Transverse colon (tissue), 4 donors: Measurements from ENCODE around the gene UBAP2. TPM values are rescaled to one million over a fixed set of nuclear protein-coding genes. Genes with fewer than 3 reads are reported as not detected.

Experiments
- DNase-seq: peaks from one replicate; pipeline ENCODE4 v3.0.0-alpha.2; 2019
- H3K27ac ChIP-seq, 4 donors: fragments of 200-600 bp; sonication (generic); 2 replicates each; pipeline ENCODE4 v1.5.1; 2016 to 2018; ENCODE audit warnings: inconsistent platforms in 4 of 4
- H3K27me3 ChIP-seq: fragments of 200-600 bp; sonication (generic); 2 replicates; pipeline ENCODE4 v1.5.1; 2017; ENCODE audit warnings: inconsistent platforms
- H3K36me3 ChIP-seq, 4 donors: fragments of 200-600 bp; sonication (generic); 2 replicates each; pipeline ENCODE4 v1.5.1; 2017 to 2019; ENCODE audit warnings: inconsistent platforms in 4 of 4
- H3K4me1 ChIP-seq, 4 donors: fragments of 200-600 bp; sonication (generic); 2 replicates each; pipeline ENCODE4 v1.5.1; 2017 to 2020; ENCODE audit warnings: inconsistent platforms in 4 of 4
- H3K4me3 ChIP-seq, 4 donors: fragments of 200-600 bp; sonication (generic); 1 replicate in 1 of 4; 2 replicates in 3 of 4; pipeline versions ENCODE4 v1.5.1 to v1.6.1; 2017 to 2019; ENCODE audit warnings: inconsistent platforms in 4 of 4
- H3K9me3 ChIP-seq, 2 donors: fragments of 200-600 bp; sonication (generic); 2 replicates each; pipeline ENCODE4 v1.5.1; 2017 to 2019; ENCODE audit warnings: inconsistent platforms in 2 of 2
- EP300 ChIP-seq: sonication (generic); formaldehyde crosslinking; IDR thresholded peaks from one replicate; pipeline ENCODE4 v1.6.1; 2017; ENCODE audit warnings: antibody characterized with exemption, low read depth
- POLR2A ChIP-seq: fragments of 450-650 bp; IDR thresholded peaks from one replicate; pipeline ENCODE4 v1.6.1; 2016; ENCODE audit warnings: antibody characterized with exemption, mild to moderate bottlenecking, moderate library complexity
- POLR2AphosphoS5 ChIP-seq, 3 donors: sonication (generic); formaldehyde crosslinking; IDR thresholded peaks; one replicate each; pipeline ENCODE4 v1.6.1; 2016; ENCODE audit warnings: antibody characterized with exemption in 3 of 3
- WGBS, 2 donors: methylation state at CpG; one replicate each; pipeline ENCODE4 v1.1.5; 2018; ENCODE audit warnings: low coverage in 1 of 2; 5-methylcytosine and 5-hydroxymethylcytosine counted together
- in situ Hi-C, 4 donors: fragments of 200-750 bp; cut with MboI; loops; one replicate each; pipeline versions ENCODE4 v1.15.0 to v1.15.1; 2017; ENCODE audit warnings: low sequenced_read_pairs in 3 of 4, low pct_ligation_motif_present in 1 of 4, low pct_unique_long_range_greater_than_20kb in 1 of 4
- intact Hi-C: fragments of 100-400 bp; cut with DNase I; formaldehyde crosslinking; loops from one replicate; pipeline ENCODE4 v1.15.1; 2023; ENCODE audit warnings: low total_unique reads
- total RNA-seq, 4 donors: library from RNA; depleted of rRNA; stranded (reverse); fragments of >200 nt; gene quantifications; one replicate each; pipeline ENCODE4 v1.1.0, GENCODE V29; 2016
- TF ChIP-seq, protein P1 (sequence below), 5 experiments: fragments of 200-600 bp in 3 of 5; fragments of 450-650 bp in 2 of 5; sonication (generic) in 3 of 5; IDR thresholded peaks; 1 replicate in 2 of 5; 2 replicates in 3 of 5; pipeline ENCODE4 v1.5.1; 2016 to 2017; ENCODE audit warnings: antibody characterized with exemption in 5 of 5, inconsistent platforms in 3 of 5, mild to moderate bottlenecking in 2 of 5, moderate library complexity in 1 of 5

The UBAP2 gene
- total RNA-seq, 4 donors from 2014 or later: 22.5 to 52.1 (median 31.7) TPM

- in situ Hi-C loops (no loop called here), intact Hi-C loops (loop anchor here (10.0 kb wide), 1 partner anchor 110 kb away; the partner anchor contains the start of gene UBE2R2)
- H3K27ac ChIP-seq: no peak overlapping the region
- H3K4me3 ChIP-seq: no peak overlapping the region
- peak; percentile 32 for DNase-seq
- H3K9me3 ChIP-seq: no peaks in the 10 kb centered on the region
- WGBS, 2 donors: 59 to 68% methylated on average over 10 to 17 of the region's 17 CpGs
- TF ChIP-seq POLR2A (no peak), EP300 (no peak)
- TF ChIP-seq, protein P1, sequence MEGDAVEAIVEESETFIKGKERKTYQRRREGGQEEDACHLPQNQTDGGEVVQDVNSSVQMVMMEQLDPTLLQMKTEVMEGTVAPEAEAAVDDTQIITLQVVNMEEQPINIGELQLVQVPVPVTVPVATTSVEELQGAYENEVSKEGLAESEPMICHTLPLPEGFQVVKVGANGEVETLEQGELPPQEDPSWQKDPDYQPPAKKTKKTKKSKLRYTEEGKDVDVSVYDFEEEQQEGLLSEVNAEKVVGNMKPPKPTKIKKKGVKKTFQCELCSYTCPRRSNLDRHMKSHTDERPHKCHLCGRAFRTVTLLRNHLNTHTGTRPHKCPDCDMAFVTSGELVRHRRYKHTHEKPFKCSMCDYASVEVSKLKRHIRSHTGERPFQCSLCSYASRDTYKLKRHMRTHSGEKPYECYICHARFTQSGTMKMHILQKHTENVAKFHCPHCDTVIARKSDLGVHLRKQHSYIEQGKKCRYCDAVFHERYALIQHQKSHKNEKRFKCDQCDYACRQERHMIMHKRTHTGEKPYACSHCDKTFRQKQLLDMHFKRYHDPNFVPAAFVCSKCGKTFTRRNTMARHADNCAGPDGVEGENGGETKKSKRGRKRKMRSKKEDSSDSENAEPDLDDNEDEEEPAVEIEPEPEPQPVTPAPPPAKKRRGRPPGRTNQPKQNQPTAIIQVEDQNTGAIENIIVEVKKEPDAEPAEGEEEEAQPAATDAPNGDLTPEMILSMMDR (IDR thresholded peaks at IDR 0.05): peak; percentile 41 to 52 (median 47)
- peaks cover 0 to 29% (median 13%) of the 10 kb centered on the region in 4 donors for H3K36me3 ChIP-seq
- H3K27me3 ChIP-seq: no peaks in the 10 kb centered on the region
- peaks cover 0 to 3% (median 0%) of the 10 kb centered on the region in 4 donors for H3K4me1 ChIP-seq
Observed at GRCh38 chr9:33924978-33925797, 123.5 kb downstream of the UBAP2 start.

- no peak for DNase-seq
- TF ChIP-seq, protein P1 (IDR thresholded peaks at IDR 0.05): no peak
- TF ChIP-seq POLR2A: no peak
- TF ChIP-seq EP300: no peak
- peak in 1 of 3 donors; percentile 10 for TF ChIP-seq POLR2AphosphoS5 (IDR thresholded peaks at IDR 0.05)
- H3K9me3 ChIP-seq: no peaks in the 10 kb centered on the region
- H3K4me1 ChIP-seq: peaks cover 0 to 3% (median 0%) of the 10 kb centered on the region in 4 donors
- WGBS, 2 donors: 71 to 93% methylated on average over 1 to 14 of the region's 14 CpGs
- H3K36me3 ChIP-seq: peaks cover 0 to 29% (median 13%) of the 10 kb centered on the region in 4 donors
- H3K27me3 ChIP-seq: no peaks in the 10 kb centered on the region
- no peak overlapping the region for H3K4me3 ChIP-seq
- intact Hi-C loops (loop anchor here (10.0 kb wide), 1 partner anchor 109 kb away; the partner anchor contains the start of gene UBE2R2), in situ Hi-C loops (no loop called here)
- H3K27ac ChIP-seq: no peak overlapping the region
Observed at GRCh38 chr9:33923998-33924701, 124.5 kb downstream of the UBAP2 start.

DNA sequence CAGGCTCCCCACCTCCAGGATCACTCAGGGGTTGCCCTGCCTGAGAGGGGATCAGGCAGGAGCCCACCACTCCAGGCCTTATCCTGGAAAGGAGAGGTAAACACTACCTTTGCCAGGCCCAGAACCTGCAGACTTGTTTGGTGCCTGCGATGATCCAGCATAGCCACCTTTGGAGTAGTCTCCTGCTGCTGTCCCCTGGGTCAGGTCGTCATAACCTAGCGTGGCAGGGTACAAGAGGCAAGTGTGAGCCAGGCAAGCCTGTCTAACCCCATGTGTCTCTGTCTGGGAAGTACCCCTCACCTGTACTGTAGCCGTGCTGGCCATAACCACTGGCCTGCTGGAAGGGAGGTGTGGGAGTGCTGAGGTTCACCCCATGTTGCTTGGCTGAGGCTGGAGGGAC, 125.6 kb downstream of the UBAP2 start:
- intact Hi-C loops: loop anchor here (10.0 kb wide), 1 partner anchor 108 kb away; the partner anchor contains the start of gene UBE2R2

More for the DNA sequence above, 125.6 kb downstream of the UBAP2 start:
- Histone ChIP-seq H3K27me3 (no peaks in the 10 kb centered on the region), H3K27ac (no peak overlapping the region), H3K9me3 (no peaks in the 10 kb centered on the region), H3K36me3 (peaks cover 0 to 37% (median 13%) of the 10 kb centered on the region in 4 donors), H3K4me1 (peaks cover 0 to 3% (median 0%) of the 10 kb centered on the region in 4 donors), H3K4me3 (no peak overlapping the region)
- no peak for DNase-seq
- no peak for TF ChIP-seq POLR2AphosphoS5 (IDR thresholded peaks at IDR 0.05)
- TF ChIP-seq, protein P1 (IDR thresholded peaks at IDR 0.05): no peak
- no peak for TF ChIP-seq POLR2A
- TF ChIP-seq EP300: no peak
- in situ Hi-C loops: no loop called here
- WGBS, 2 donors: 94% methylated on average over 2 of the region's 4 CpGs; no CpG with 5 or more reads in 1 of the 2 donors
